Nephron (organoid): ENCODE data around the gene SDSL.

Experiments used
- H3K27ac Mint-ChIP-seq, 3 experiments: 2 replicates each; pipeline ENCODE4 v1.8.0; 2020; ENCODE audit warnings: mixed read lengths in 3 of 3, mild to moderate bottlenecking in 2 of 3, moderate library complexity in 1 of 3
- H3K27me3 Mint-ChIP-seq: 2 replicates; pipeline ENCODE4 v1.8.0; 2021; ENCODE audit warnings: low read depth, mild to moderate bottlenecking, moderate library complexity, mixed read lengths
- H3K36me3 Mint-ChIP-seq: 2 replicates; pipeline ENCODE4 v1.8.0; 2020; ENCODE audit warnings: low read depth, mixed read lengths
- H3K4me1 Mint-ChIP-seq: 2 replicates; pipeline ENCODE4 v1.8.0; 2020; ENCODE audit warnings: mixed read lengths
- H3K4me3 Mint-ChIP-seq, 3 experiments: 2 replicates each; pipeline ENCODE4 v1.8.0; 2020; ENCODE audit warnings: mild to moderate bottlenecking in 3 of 3, mixed read lengths in 3 of 3, moderate library complexity in 2 of 3
- H3K9me3 Mint-ChIP-seq: 2 replicates; pipeline ENCODE4 v1.8.0; 2020; ENCODE audit warnings: mixed read lengths
- TF ChIP-seq, protein P1 (sequence below), 3 experiments: fragments of 200-600 bp; sonication (generic); IDR thresholded peaks; one replicate each; pipeline ENCODE4 v1.5.0; 2021; ENCODE audit warnings: antibody characterized with exemption in 3 of 3; ENCODE audit not compliant: unreplicated experiment in 3 of 3

SDSL gene

DNA sequence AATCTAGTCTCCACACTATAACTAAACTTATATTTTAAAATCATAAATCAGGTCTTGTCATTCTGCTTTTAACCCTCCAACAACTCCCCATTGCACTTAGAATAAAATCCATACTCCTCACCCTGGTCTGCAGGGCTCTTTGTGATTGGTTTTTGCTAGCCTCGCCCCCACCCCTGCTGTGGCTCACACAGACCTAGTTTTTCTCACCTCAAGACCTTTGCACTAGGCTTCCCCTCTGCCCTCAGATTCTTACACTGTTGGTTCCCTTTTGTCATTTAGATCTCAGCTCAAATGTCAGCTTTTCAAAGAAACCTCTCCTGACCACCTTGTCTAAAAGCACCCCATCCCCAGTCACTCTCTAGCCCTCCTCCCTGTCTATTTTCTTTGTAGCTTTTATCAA, 60.2 kb downstream of the SDSL start:
- H3K4me3 Mint-ChIP-seq: no peak overlapping the region
- H3K27me3 Mint-ChIP-seq: peaks cover 100% of the 10 kb centered on the region
- TF ChIP-seq, protein P1, sequence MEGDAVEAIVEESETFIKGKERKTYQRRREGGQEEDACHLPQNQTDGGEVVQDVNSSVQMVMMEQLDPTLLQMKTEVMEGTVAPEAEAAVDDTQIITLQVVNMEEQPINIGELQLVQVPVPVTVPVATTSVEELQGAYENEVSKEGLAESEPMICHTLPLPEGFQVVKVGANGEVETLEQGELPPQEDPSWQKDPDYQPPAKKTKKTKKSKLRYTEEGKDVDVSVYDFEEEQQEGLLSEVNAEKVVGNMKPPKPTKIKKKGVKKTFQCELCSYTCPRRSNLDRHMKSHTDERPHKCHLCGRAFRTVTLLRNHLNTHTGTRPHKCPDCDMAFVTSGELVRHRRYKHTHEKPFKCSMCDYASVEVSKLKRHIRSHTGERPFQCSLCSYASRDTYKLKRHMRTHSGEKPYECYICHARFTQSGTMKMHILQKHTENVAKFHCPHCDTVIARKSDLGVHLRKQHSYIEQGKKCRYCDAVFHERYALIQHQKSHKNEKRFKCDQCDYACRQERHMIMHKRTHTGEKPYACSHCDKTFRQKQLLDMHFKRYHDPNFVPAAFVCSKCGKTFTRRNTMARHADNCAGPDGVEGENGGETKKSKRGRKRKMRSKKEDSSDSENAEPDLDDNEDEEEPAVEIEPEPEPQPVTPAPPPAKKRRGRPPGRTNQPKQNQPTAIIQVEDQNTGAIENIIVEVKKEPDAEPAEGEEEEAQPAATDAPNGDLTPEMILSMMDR (IDR thresholded peaks at IDR 0.05; ENCODE audit: unreplicated experiment in 3 of 3): no peak
- H3K27ac Mint-ChIP-seq: no peak overlapping the region
- no peaks in the 10 kb centered on the region for H3K36me3 Mint-ChIP-seq
- H3K9me3 Mint-ChIP-seq: peaks cover 5% of the 10 kb centered on the region
- H3K4me1 Mint-ChIP-seq: peaks cover 4% of the 10 kb centered on the region

DNA sequence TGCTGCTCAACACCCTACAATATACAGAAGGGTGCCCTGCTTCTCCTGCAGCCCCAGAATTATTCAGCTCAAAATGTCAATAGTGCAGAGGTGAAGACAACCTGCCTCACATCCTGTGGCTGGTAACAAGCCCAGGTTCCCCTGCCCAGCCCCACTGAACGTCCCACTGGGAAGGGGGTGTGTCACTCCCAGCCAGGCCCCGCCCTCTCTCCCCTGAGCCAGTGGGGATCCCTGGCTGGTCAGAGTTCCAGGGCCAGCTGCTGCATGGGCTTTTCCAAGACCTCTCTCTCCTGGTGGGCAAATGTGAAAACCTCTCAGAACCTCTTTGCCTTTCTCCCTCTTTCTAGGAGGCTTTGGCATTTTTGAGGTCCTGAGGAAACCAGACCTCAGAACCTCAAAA, 63.1 kb downstream of the SDSL start:
- peaks cover 96% of the 10 kb centered on the region for H3K27me3 Mint-ChIP-seq
- H3K4me3 Mint-ChIP-seq: no peak overlapping the region
- no peaks in the 10 kb centered on the region for H3K36me3 Mint-ChIP-seq
- H3K9me3 Mint-ChIP-seq: no peaks in the 10 kb centered on the region
- no peak overlapping the region for H3K27ac Mint-ChIP-seq
- H3K4me1 Mint-ChIP-seq: no peaks in the 10 kb centered on the region
- TF ChIP-seq, protein P1 (IDR thresholded peaks at IDR 0.05; ENCODE audit: unreplicated experiment in 3 of 3): no peak

DNA sequence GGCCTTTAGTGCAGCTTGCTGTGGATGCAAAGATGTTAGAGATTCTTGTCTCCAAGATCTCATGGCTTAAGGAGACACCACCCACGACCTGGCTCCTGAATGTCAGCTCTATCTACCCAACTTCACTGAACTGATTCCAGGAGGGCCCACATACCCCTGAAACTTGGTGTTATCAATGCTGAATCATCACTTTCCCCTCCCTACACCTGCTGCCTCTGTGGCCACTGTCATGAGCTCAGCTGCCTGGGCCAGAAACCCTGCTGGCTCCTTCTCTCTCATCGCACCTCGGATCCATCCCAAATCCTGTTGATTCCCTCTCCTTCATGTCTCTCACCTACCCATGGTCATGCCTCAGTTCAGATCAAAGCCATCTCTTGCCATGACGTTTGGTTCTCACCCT, 64.5 kb downstream of the SDSL start:
- H3K9me3 Mint-ChIP-seq: no peaks in the 10 kb centered on the region

More for the DNA sequence above, 64.5 kb downstream of the SDSL start:
- TF ChIP-seq, protein P1 (IDR thresholded peaks at IDR 0.05; ENCODE audit: unreplicated experiment in 3 of 3): no peak
- no peak overlapping the region for H3K4me3 Mint-ChIP-seq
- no peaks in the 10 kb centered on the region for H3K36me3 Mint-ChIP-seq
- no peak overlapping the region for H3K27ac Mint-ChIP-seq
- no peaks in the 10 kb centered on the region for H3K4me1 Mint-ChIP-seq
- peaks cover 96% of the 10 kb centered on the region for H3K27me3 Mint-ChIP-seq
